Colon (tissue), 2 donors: ENCODE results near the gene CNTLN.
A peak's percentile ranks its signal among the peaks of the same experiment; 100 is the strongest.
"Not testable (repeated sequence)": the region's sequence is repeated elsewhere in the genome, so short reads cannot be mapped to it uniquely, and the experiment has no call there.

Experiments used
- FAIRE-seq: peaks from 2 replicates; lab custom pipeline; 2012; peaks lifted over from hg19 to GRCh38; lab: Jason Lieb, UNC
- donor health status: control.
- donor health status: control.

CNTLN gene

DNA sequence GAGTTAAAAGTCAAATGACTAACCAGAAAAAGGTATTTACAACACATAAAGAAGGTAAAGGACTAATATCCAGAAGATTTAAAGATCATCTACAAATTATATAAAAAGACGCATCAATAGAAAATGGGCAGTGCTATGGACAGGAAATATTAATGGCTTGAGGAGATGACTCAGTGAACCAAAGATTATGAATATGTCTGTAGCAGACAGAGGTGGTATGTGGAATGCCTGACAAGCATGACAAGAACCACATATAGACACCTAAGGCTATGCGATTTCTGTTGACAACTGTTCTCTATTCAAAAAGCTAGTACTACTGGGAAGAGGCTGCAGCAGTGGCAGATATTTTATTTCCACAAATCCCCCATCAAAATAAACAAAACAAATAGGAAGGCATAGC, 267.0 kb downstream of the CNTLN start:
- FAIRE-seq, result no peak

DNA sequence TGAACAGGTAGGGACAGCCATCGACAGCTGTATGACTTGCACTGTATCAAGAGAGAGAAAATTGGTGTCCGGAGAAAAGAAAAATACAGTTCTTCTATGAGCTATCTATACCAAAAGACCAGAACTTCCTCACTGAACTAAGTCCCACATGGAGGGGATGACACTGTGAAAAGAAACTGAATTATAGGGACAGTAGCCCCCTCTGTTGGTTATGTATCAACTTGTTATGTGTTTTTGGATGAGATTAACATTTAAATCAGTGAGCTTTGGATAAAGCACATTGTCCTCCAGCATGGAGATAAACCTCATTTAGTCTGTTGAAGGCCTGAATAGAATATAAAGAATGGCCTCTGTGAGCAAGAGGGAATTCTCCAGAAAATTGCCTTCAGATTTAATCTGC, 267.5 kb downstream of the CNTLN start:
- no peak for FAIRE-seq

DNA sequence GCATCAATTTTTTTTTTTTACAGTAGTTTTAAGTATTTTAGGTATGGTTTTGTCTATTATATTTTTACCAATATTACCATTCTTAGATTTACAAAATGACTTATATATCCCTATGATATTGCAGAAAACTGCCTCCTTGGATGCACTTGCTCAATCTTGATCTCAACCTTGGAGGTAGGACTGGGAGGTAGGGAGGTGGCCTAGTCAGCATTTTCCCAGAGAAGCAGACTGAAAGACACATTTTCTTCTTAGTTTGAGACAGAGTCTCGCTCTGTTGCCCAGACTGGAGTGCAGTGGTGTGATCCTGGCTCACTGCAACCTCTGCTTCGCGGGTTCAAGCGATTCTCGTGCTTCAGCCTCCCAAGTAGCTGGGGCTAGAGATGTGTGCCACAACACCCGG, 268.7 kb downstream of the CNTLN start:
- no peak for FAIRE-seq

DNA sequence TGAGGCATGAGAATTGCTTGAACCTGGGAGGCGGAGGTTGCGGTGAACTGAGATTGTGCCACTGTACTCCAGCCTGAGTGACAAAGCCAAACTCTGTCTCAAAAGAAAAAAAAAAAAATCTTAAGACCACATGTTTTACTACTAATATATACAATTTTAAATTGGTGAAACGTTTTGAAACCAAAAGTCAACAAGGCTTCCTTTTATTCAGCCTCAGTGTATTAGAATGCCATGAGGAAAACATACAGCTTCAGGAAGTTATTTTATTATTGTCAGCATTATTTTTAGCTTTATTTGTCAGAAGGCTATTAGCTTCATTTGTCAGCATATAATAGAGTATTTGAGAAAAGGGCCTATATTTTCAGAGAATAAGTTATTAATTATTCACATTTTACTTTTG, 280.1 kb downstream of the CNTLN start:
- FAIRE-seq, result no peak

DNA sequence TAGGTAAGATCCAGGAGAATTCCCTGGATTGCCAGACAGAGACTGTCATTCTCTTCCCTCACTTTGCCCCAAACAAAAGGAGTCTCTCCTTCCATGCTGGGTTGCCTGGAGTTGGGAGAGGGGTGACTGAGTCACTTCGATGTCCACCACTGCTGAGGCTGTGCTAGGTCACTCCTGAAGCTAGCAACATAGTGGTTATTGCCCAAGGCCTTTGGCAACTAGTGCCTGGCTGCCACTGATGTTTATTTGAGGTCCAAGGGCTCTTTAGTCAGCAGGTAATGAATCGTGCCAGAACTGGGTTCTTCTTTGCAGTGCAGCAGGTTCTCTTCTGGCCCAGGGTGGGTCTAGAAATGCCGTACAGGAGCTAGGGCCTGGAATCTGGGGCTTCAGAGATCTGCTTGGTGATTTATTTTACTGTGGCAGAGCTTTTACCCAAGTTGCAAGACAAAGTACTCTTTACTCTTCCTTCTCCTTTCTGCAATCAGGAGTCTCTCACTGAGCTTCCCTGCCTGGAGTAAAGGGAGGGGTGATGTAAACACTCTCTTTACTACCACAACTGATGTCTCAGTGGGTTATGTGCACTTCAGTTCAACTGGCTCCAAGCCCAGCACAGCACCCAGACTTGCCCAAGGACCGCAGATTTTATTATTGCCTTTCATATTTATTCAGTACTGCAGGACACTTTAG, 288.3 kb downstream of the CNTLN start:
- FAIRE-seq, result no peak

DNA sequence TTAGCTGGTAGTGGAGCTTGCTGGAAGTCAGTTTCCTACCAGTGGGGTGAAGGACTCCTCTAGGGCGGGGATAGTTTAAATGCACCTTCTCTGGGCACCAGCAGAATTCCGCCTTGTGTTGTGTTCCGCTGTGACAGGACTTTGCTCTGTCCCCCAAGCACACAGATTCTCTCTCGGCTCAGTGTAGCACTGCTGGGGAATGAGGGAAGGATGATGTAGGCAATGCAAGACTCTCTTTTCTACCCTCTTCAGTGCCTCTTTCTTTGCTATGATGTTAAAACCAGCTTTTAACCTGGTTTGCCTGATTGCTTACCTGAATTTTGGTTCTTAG, 288.8 kb downstream of the CNTLN start:
- no peak for FAIRE-seq

DNA sequence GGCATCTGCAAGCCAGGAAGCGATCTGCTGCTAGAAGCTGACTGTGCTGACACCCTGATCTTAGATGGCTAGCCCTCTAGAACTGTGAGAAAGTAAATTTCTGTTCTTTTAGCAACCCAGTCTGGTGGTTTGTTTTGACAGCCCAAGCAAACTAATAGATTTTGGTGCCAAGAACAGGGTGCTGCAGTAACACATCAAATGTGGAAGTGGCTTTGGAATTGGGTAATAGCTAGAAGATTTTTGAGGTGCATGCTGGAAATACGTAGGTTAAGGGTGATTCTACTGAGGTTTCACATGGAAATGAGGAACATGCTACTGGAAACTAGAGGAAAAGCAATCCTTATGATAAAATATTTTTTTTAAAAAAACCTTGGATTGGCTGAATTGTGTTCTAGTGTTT, 290.5 kb downstream of the CNTLN start:
- FAIRE-seq, result no peak

DNA sequence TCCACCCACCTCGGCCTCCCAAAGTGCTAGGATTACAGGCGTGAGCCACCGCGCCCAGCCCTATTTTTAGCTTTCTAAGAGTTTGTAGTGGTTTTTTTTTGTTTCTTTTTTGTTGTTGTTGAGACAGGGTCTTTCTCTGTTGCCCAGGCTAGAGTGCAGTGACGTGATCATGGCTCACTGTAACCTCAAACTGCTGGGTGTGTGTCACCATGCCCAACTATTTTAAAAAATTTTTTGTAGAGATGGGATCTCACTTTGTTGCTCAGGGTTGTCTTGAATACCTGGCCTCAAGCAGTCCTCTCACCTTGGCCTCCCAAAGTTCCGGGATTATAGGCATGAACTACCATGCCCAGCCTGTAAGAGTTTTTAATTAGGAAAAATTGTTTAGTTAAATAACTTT, 298.7 kb downstream of the CNTLN start:
- no peak for FAIRE-seq

DNA sequence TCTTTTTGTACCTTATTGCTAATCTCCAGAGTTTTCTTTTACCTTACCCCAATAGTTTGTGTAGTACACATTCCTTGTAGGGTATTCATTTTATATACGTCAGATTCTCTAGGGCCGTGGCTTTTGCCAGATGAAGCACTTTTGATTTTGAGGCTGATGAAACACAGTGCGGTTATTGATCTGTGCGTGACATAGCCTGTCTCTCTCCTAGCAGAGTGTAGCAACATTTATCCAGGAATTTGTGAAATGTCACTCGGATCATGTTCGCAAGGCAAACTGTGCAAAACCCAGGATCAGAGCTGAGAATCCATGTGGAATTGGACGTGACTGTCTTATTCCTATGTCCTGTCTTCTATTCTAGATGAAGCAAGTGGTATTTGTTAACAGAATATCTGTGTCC, 302.0 kb downstream of the CNTLN start:
- FAIRE-seq, result no peak

DNA sequence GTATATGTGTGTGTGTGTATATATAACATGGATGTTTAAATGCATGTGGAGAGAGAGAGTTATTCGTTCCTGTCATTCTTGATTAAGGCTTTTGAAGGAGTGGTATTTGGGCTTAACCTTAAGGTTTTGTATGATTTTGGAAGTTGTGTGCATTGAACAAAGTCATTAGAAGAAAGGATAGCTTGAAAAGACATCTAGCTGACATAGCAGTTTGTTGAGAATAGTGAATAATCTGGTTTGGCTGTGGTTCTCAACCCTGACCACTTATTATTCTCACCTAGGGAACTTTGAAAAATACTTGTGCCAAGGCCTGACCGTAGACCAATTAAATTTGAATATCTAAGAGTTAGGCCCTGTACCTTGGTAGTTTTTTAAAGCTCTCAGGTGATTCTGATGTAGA, 303.0 kb downstream of the CNTLN start:
- no peak for FAIRE-seq

DNA sequence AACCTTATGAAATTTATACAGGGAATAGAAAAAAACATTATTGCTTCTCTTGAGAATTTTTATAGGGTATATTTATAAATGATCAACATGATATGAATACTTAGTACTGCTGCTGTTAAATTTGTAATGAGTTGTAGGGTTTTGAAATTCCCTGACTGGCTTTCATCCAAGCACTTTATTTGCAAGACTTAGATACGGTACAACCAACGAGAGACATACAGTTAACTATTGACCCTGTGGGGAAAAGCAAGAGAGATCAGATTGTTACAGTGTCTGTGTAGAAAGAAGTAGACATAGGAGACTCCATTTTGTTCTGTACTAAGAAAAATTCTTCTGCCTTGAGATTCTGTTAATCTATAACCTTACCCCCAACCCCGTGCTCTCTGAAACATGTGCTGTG, 310.3 kb downstream of the CNTLN start:
- not testable (repeated sequence) for FAIRE-seq

DNA sequence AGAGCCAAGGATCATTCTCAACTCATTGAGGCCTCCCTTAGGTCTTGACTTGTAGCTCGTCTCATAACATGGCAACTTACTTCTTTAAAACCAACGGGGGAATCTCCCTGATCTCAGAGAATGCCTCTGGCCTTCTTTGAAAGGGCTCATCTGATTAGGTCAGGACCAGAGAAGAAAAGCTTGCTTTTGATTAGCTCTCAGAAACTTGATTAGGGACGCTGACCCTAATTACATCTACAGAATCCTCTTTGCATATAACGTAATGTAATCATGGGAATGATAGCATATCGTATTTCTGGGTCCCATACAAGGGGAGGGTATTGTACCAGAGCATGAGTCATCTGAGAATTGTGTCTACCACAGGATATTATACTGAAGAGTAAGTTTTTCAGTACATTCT, 318.9 kb downstream of the CNTLN start:
- FAIRE-seq, result no peak

DNA sequence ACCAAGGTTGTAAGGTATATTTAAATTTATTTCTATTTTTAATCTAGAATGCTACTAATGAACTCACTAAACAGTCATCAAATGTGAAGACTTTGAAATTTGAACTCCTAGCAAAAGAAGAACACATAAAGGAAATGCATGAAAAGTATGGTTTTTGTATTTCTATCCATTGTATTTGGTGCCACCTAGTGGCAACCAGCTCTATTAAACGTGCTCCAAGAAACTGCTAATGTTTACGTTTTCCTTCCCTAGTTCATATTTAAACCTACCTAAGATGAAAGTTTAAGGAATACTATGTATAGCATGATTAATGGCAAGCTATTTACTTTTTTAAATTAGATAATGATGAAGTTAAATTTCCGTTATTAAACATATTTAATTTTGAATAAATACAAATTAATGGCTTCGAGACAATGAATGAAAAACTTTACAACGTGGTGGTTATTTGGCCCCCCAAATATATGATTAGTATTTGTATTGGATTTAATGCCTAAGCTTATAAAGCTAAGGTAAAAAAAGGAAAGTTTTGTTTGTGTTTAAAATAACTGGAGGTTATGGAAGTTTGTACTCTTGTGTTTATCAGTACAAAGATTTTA, 328.1 kb downstream of the CNTLN start:
- peak; percentile 88 for FAIRE-seq

DNA sequence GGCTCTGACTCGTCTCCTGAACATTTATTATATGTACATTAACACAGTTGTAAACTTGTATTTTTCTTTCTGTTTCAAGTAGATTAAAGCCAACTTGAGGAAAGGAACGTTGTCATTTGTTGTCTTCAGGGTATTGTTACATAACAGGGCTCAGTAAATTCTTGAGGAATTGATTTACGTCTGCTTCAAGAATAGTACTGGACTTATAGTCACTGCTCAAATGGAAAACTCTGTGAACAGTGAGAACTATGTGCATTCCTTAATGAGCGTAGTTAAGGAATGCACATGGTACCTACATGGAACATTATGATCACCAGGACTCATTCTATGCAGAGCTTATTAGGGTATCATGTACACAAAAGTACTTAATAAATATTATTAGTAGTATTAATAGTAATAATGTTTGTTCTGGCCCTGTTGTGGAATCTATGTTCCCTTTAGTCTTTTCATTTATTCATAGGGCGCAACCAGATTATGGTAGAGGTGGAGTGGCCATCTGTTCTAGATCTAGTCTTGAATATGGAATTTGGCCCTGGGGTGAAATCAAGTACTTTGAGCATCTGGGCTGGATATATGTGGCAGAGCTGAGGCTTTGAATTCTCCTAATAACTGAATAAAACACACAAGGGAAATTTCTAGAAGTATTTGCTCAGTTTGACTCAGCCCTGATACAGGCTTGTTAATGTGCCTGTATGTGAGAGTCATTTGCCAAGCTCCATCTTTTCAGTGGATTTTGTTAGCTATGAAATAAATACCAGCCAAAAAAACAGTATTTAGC, 335.4 kb downstream of the CNTLN start:
- no peak for FAIRE-seq

DNA sequence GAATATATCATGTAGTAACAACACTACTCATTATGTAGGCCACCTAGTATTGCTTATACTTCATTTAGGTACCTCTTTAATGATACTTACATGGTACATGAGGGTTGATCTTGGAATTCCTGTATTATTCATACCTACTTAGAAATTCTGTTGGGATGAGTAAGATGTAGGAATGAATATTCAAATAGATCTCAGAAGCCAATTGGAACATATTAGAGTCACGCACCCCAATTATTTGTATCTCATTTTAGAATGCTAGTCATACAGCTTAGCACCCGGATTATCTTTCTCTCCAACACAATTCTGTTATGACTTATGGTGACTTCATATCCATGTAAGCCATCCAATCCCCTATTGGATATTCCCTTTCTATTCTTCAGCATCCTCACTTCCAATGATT, 337.3 kb downstream of the CNTLN start:
- no peak for FAIRE-seq

DNA sequence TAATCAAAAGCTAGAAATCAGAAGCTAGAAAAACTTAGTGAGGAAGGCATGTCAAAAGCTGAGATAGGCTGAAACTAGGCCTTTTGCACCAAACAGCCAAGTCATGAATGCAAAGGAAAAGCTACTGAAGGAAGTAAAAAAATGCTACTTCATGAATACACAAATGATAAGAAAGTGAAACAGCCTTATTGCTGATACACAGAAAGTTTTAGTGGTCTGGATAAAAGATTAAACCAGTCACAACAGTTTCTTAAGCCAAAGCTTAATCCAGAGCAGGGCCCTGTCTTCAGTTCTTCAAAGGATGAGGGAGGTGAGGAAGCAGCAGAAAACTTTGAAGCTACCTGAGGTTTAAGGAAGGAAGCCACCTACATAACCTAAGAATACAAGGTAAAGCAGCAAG, 341.6 kb downstream of the CNTLN start:
- FAIRE-seq, result no peak

DNA sequence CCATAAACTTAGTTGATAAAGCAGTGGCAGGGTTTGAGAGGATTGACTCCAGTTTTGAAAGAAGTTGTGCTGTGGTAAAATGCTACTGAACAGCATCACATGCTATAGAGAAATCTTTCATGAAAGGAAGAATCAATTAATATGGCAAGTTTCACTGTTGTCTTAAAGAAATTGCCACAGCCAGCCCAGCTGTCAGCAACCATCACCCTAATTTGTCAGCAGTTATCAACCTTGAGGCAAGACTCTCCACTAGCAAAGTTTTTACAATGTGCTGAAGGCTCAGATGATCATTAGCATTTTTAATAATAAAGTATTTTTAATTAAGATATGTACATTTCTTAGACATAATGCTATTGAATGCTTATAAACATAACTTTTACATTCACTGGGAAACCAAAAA, 343.0 kb downstream of the CNTLN start:
- no peak for FAIRE-seq

DNA sequence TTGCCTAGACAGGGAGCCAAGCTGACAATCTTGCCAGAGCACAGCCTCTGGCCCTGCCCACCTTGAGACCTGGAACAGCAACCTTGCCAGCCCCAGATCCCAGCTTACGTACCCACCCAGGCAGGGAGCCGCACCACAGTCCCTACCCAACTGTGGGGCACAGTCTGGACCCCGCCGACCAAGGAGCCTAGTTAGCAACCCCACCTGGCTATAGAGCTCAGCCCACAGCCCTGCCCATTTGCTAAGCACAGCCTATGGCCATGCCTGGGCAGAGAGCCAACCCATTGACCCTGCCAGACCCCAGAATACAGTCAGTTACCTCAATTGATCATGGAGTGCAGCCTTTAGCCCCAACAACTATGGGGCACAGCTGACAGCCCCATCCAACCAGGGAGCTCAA, 346.1 kb downstream of the CNTLN start:
- no peak for FAIRE-seq

DNA sequence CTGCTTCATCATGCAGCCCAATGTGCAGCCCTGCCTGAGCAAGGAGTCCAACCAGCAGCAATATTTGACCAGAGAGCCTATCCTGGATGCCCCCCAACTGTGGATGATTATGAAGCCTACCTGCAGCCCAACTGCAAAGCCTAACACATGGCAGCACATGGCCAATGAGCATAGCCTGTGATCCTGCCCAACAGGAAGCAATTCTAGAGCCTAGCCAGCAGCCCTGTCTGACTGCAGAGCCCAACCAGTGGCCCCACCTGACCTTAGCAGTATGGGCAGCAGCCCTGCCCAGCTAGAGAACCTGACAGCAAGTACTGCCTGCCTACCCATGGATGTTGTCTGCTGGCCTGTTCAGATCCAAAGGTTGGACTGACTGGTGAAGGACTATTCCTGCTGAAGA, 346.7 kb downstream of the CNTLN start:
- no peak for FAIRE-seq

DNA sequence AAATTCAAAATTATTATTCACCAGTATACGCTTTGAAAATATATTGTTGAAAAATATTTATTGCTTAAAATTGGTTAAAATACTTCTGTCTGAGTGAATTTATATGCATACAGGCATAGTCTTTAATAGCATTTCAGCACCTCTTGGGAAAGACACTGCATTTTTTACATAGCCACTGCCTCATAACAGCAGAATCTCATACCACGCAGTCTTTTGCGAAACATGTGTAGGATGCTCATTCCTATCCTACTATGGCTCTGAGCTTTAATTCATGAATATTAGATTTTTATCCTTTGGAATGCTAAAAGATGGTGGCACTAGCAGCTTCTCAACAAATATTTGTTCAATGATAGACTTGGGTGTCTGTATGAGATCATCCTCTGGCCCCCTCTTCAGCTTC, 350.1 kb downstream of the CNTLN start:
- no peak for FAIRE-seq

DNA sequence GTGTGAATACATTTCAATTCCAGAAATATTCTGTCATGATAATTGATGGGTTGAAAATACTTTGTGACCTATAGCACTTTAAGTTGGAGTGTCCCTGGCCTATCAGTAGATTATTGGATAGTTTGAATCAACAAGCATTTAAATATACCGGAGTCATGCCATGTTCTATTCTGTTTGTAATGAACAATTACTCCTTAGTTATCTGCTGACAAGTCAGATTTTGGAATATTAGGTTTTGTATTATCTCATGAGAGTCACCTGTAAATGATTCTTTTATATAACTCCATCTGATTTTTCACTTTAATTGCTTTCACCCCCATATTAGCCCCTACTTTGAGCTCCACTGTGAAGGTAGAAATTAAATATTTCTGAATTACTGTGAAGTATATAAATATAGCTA, 351.6 kb downstream of the CNTLN start:
- peak; percentile 5 for FAIRE-seq

DNA sequence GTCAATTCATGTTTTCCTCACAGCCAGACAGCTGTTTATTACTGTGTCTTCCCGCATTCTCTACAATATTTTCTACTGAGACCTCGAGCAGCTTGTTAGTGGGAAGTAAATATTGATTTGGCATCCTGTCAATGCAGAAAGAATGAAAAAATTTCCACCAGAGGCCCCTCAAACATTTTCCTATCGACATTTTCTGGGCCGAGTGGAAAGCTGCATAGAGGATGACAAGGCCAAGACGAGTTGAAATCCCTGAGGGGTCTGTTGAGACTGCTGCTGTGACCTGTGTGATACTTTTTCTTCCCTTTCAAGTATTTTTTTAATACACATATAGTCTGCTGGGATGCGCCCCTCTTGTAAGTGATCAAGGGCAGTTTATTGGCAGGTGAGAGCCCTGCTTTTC, 352.6 kb downstream of the CNTLN start:
- FAIRE-seq, result no peak

DNA sequence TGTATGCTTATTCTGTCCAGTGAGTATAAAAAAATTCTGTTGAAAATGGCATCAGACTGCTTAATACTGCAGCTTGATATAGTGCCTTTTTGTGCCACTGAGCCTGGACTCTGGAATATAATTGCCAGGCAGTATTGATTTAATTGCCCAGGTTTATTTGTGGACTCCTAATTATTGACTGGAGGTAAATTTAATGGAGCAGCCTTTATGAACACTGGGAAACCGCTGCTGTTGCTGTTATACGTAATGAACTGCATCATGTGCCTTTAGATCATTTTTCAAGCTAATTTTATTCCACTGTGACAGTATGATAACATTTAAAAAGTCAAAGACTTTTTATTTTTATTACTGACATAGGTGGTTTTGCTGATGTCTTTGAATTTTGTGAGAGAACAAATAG, 353.8 kb downstream of the CNTLN start:
- no peak for FAIRE-seq

DNA sequence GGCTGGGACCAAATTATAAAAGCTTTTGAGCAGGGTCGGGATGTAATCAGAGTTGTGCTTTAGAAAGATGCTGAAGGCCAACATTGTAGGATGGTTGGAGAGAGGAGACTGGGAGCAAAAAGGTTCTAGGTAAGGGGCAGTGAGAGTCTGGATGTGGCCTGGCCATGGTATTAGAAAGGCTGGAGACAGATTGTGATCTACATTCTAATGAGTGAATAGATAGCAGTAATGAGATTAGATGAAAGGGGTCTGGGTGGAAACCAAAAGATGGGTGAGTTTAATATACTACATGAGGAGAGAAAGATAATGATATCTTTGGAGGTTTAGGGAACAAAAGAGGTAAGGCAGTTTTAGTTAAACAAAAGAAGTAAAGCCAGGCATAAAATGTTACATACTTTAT, 355.3 kb downstream of the CNTLN start:
- no peak for FAIRE-seq
